ENCODE measurements around the gene PRKRA. TPM values are rescaled to one million over a fixed set of nuclear protein-coding genes. Genes with fewer than 3 reads are reported as not detected.
"Not testable (repeated sequence)": the region's sequence is repeated elsewhere in the genome, so short reads cannot be mapped to it uniquely, and the experiment has no call there.

The PRKRA gene
- total and polyA plus RNA-seq, 7 donors, result 25.1 to 86.1 (median 62.6) TPM

GRCh38 chr2:178413472-178414265 is 37.3 kb downstream of the PRKRA start:
- TF ChIP-seq CTCF (IDR thresholded peaks at IDR 0.05) (peak in 2 of 4 experiments; percentile 12 to 18), EP300 (IDR thresholded peaks at IDR 0.05) (no peak), POLR2A (IDR thresholded peaks at IDR 0.05) (peak in 1 of 2 donors; percentile 18), POLR2AphosphoS5 (IDR thresholded peaks at IDR 0.05) (peak in 3 of 4 donors; percentile 33 to 74 (median 52))
- H3K4me1 ChIP-seq, result peaks cover 0 to 23% (median 5%) of the 10 kb centered on the region in 4 donors
- 0 to 1% methylated on average over 45 of the region's 45 CpGs for WGBS, 2 donors
- intact Hi-C loops (cut with DNase I), result loop anchor here (1.0 to 10.0 kb wide), 4 partner anchors 16 to 609 kb away; partner anchors contain the start of genes OSBPL6 and RBM45
- H3K36me3 ChIP-seq, result no peaks in the 10 kb centered on the region
- no peaks in the 10 kb centered on the region for H3K9me3 ChIP-seq
- peak; percentile 89 for DNase-seq
- peak overlapping the region; percentile 90 to 94 (median 91) for H3K27ac ChIP-seq
- H3K27me3 ChIP-seq, result no peaks in the 10 kb centered on the region
- peak overlapping the region; percentile 46 to 63 (median 62) for H3K4me3 ChIP-seq

- H3K9me3 ChIP-seq, H3K4me3 ChIP-seq, DNase-seq, H3K27me3 ChIP-seq, H3K36me3 ChIP-seq, H3K27ac ChIP-seq: not testable (repeated sequence)
- intact Hi-C loops (cut with DNase I), result loop anchor here (5.0 to 10.0 kb wide), 3 partner anchors 220 to 608 kb away; partner anchors contain the start of genes OSBPL6 and RBM45
- H3K4me1 ChIP-seq, result peaks cover 0 to 23% (median 5%) of the 10 kb centered on the region in 4 donors
- 97 to 98% methylated on average over 8 of the region's 8 CpGs for WGBS, 2 donors
Observed at GRCh38 chr2:178412453-178412852, 38.5 kb downstream of the PRKRA start.

GRCh38 chr2:178412047-178412446 is 38.9 kb downstream of the PRKRA start:
- Histone ChIP-seq H3K9me3 (no peaks in the 10 kb centered on the region), H3K4me1 (peaks cover 0 to 23% (median 5%) of the 10 kb centered on the region in 4 donors), H3K4me3 (no peak overlapping the region), H3K27ac (no peak overlapping the region), H3K36me3 (no peaks in the 10 kb centered on the region), H3K27me3 (no peaks in the 10 kb centered on the region)
- intact Hi-C loops (cut with DNase I), result loop anchor here (5.0 to 10.0 kb wide), 3 partner anchors 220 to 607 kb away; partner anchors contain the start of genes OSBPL6 and RBM45
- no peak for DNase-seq
- TF ChIP-seq POLR2AphosphoS5 (IDR thresholded peaks at IDR 0.05) (no peak), CTCF (IDR thresholded peaks at IDR 0.05) (no peak), POLR2A (IDR thresholded peaks at IDR 0.05) (no peak), EP300 (IDR thresholded peaks at IDR 0.05) (no peak)
- 32 to 63% methylated on average over 3 of the region's 3 CpGs for WGBS, 2 donors

- intact Hi-C loops (cut with DNase I), result no loop called here
- H3K4me3 ChIP-seq, result no peak overlapping the region
- no peaks in the 10 kb centered on the region for H3K36me3 ChIP-seq
- DNase-seq, result no peak
- H3K4me1 ChIP-seq, result peaks cover 0 to 8% (median 0%) of the 10 kb centered on the region in 4 donors
- no peak for TF ChIP-seq CTCF (IDR thresholded peaks at IDR 0.05)
- no peak for TF ChIP-seq POLR2A (IDR thresholded peaks at IDR 0.05)
- no peak for TF ChIP-seq POLR2AphosphoS5 (IDR thresholded peaks at IDR 0.05)
- no peak for TF ChIP-seq EP300 (IDR thresholded peaks at IDR 0.05)
- H3K9me3 ChIP-seq, result no peaks in the 10 kb centered on the region
- H3K27ac ChIP-seq, result no peak overlapping the region
- no peaks in the 10 kb centered on the region for H3K27me3 ChIP-seq
- WGBS, 2 donors, result 89 to 91% methylated on average over 5 of the region's 5 CpGs
Observed at GRCh38 chr2:178409261-178409660, 41.7 kb downstream of the PRKRA start.

- Histone ChIP-seq H3K27me3 (no peaks in the 10 kb centered on the region), H3K27ac (no peak overlapping the region), H3K9me3 (no peaks in the 10 kb centered on the region), H3K4me3 (no peak overlapping the region), H3K4me1 (no peaks in the 10 kb centered on the region), H3K36me3 (no peaks in the 10 kb centered on the region)
- intact Hi-C loops (cut with DNase I), result no loop called here
- DNase-seq, result no peak
- TF ChIP-seq EP300 (IDR thresholded peaks at IDR 0.05) (no peak), POLR2AphosphoS5 (IDR thresholded peaks at IDR 0.05) (no peak), CTCF (IDR thresholded peaks at IDR 0.05) (no peak), POLR2A (IDR thresholded peaks at IDR 0.05) (no peak)
- WGBS, 2 donors, result 30 to 32% methylated on average over 4 of the region's 4 CpGs
Observed at GRCh38 chr2:178404368-178404767, 46.6 kb downstream of the PRKRA start.
